Thoracic aorta (tissue), 2 donors: ENCODE data around the gene FCAR. TPM values are rescaled to one million over a fixed set of nuclear protein-coding genes. Genes with fewer than 3 reads are reported as not detected.
"Not testable (repeated sequence)": the region's sequence is repeated elsewhere in the genome, so short reads cannot be mapped to it uniquely, and the experiment has no call there.

Experiments
- ATAC-seq: fragments of 150-250 bp; one replicate; pipeline ENCODE4 v1.8.0; 2017; ENCODE audit warnings: low read depth; ENCODE audit not compliant: insufficient number of reproducible peaks, low FRiP score
- DNase-seq: peaks from one replicate; pipeline ENCODE4 v3.0.0-alpha.2; 2020; ENCODE audit warnings: low spot score
- H3K27ac ChIP-seq, 2 donors: fragments of 200-600 bp; sonication (generic); 1 replicate in 1 of 2; 2 replicates in 1 of 2; pipeline ENCODE4 v1.5.1; 2016; ENCODE audit warnings: mild to moderate bottlenecking in 2 of 2, moderate library complexity in 2 of 2
- H3K27me3 ChIP-seq: fragments of 200-600 bp; sonication (generic); replicated peaks from 2 replicates; pipeline ENCODE4 v1.6.0; 2016; ENCODE audit warnings: mild to moderate bottlenecking; ENCODE audit not compliant: insufficient read depth
- H3K36me3 ChIP-seq: fragments of 200-600 bp; sonication (generic); one replicate; pipeline ENCODE4 v1.5.1; 2016
- H3K4me1 ChIP-seq, 2 donors: fragments of 200-600 bp; sonication (generic); 1 replicate in 1 of 2; 2 replicates in 1 of 2; pipeline versions ENCODE4 v1.5.1 to v1.6.0; 2016; ENCODE audit warnings: low read depth in 2 of 2, mild to moderate bottlenecking in 1 of 2; ENCODE audit not compliant: control insufficient read depth in 1 of 2
- H3K4me3 ChIP-seq: fragments of 200-600 bp; sonication (generic); 2 replicates; pipeline ENCODE4 v1.5.1; 2016; ENCODE audit warnings: mild to moderate bottlenecking
- H3K9me3 ChIP-seq: fragments of 200-600 bp; sonication (generic); 2 replicates; pipeline ENCODE4 v1.5.1; 2016
- CTCF ChIP-seq: fragments of 200-600 bp; sonication (generic); IDR thresholded peaks from one replicate; pipeline ENCODE4 v1.5.1; 2019; ENCODE audit warnings: antibody characterized with exemption
- total RNA-seq, 2 donors: library from RNA; depleted of rRNA; stranded (reverse); fragments of >200 nt; gene quantifications; one replicate each; pipeline versions ENCODE4 v1.1.0 to v1.2.3, GENCODE V29; 2016

The FCAR gene
- total RNA-seq, 2 donors from 2014 or later: 0.68 to 7.1 TPM

- peaks cover 9% of the 10 kb centered on the region for H3K9me3 ChIP-seq
- DNase-seq (no peak), ATAC-seq (no peak)
- H3K4me3 ChIP-seq: no peak overlapping the region
- no peaks in the 10 kb centered on the region for H3K36me3 ChIP-seq
- H3K27ac ChIP-seq: no peak overlapping the region
- H3K27me3 ChIP-seq: no peaks in the 10 kb centered on the region
- no peaks in the 10 kb centered on the region for H3K4me1 ChIP-seq
- no peak for TF ChIP-seq CTCF
These were observed 54.3 kb downstream of the FCAR start for GRCh38 chr19:54928299-54928698.

- Histone ChIP-seq H3K27ac (no peak overlapping the region), H3K36me3 (no peaks in the 10 kb centered on the region), H3K27me3 (no peaks in the 10 kb centered on the region), H3K4me3 (no peak overlapping the region), H3K9me3 (no peaks in the 10 kb centered on the region), H3K4me1 (no peaks in the 10 kb centered on the region)
- DNase-seq (no peak), ATAC-seq (no peak)
- no peak for TF ChIP-seq CTCF
These were observed 63.9 kb downstream of the FCAR start for GRCh38 chr19:54937926-54938325.

- no peak for TF ChIP-seq CTCF
- DNase-seq (no peak), ATAC-seq (no peak)
- no peaks in the 10 kb centered on the region for H3K4me1 ChIP-seq
- H3K27me3 ChIP-seq: no peaks in the 10 kb centered on the region
- H3K4me3 ChIP-seq: no peak overlapping the region
- no peak overlapping the region for H3K27ac ChIP-seq
- H3K9me3 ChIP-seq: no peaks in the 10 kb centered on the region
- H3K36me3 ChIP-seq: no peaks in the 10 kb centered on the region
These were observed 64.9 kb downstream of the FCAR start for GRCh38 chr19:54938906-54939305.

GRCh38 chr19:54939538-54939937 lies 65.5 kb downstream of the FCAR start:
- not testable (repeated sequence) for H3K9me3 ChIP-seq, H3K27me3 ChIP-seq, ATAC-seq, DNase-seq, H3K4me1 ChIP-seq, H3K36me3 ChIP-seq, H3K27ac ChIP-seq, H3K4me3 ChIP-seq

Other genes with a start within 250 kb of the FCAR start
- gene LILRB1, start 243.8 kb upstream of the FCAR start, total RNA-seq: 10 to 100 TPM in 1 of 2 donors, 1 to 10 TPM in 1; 7.9 to 10.0 TPM
- gene LILRB4, start 211.2 kb upstream of the FCAR start, total RNA-seq: 10 to 100 TPM in 1 of 2 donors, 1 to 10 TPM in 1; 8.5 to 22.5 TPM
- gene KIR3DL3, start 149.8 kb upstream of the FCAR start, total RNA-seq: not detected
- not detected for gene KIR2DL3, start 135.7 kb upstream of the FCAR start, total RNA-seq
- not detected for gene KIR2DL1, start 104.4 kb upstream of the FCAR start, total RNA-seq
- under 1 TPM in 1 of 2 donors, not detected in 1; 0.54 TPM for gene KIR2DL4, start 70.6 kb upstream of the FCAR start, total RNA-seq
- not detected for gene KIR3DL1, start 57.8 kb upstream of the FCAR start, total RNA-seq
- gene KIR2DS4, start 41.6 kb upstream of the FCAR start, total RNA-seq: not detected
- not detected for gene KIR3DL2, start 23.8 kb upstream of the FCAR start, total RNA-seq
- 1 to 10 TPM in 1 of 2 donors, not detected in 1; 2.2 TPM for gene NCR1, start 31.9 kb downstream of the FCAR start, total RNA-seq
- gene NLRP7, start 73.3 kb downstream of the FCAR start, total RNA-seq: not detected
- 1 to 10 TPM in 1 of 2 donors, under 1 TPM in 1; 0.41 to 1.7 TPM for gene NLRP2, start 92.1 kb downstream of the FCAR start, total RNA-seq
- gene GP6, start 164.0 kb downstream of the FCAR start, total RNA-seq: not detected
- 10 to 100 TPM; 22.2 to 23.6 TPM for gene RDH13, start 188.9 kb downstream of the FCAR start, total RNA-seq
- 10 to 100 TPM in 1 of 2 donors, 1 to 10 TPM in 1; 5.4 to 16.3 TPM for gene EPS8L1, start 201.6 kb downstream of the FCAR start, total RNA-seq
- gene PPP1R12C, start 243.4 kb downstream of the FCAR start, total RNA-seq: 100 to 1,000 TPM; 194 to 250 TPM